ENCODE data around the gene TOM1L2.
A peak's percentile ranks its signal among the peaks of the same experiment; 100 is the strongest.
"Not testable (repeated sequence)": the region's sequence is repeated elsewhere in the genome, so short reads cannot be mapped to it uniquely, and the experiment has no call there.

TOM1L2 gene

DNA sequence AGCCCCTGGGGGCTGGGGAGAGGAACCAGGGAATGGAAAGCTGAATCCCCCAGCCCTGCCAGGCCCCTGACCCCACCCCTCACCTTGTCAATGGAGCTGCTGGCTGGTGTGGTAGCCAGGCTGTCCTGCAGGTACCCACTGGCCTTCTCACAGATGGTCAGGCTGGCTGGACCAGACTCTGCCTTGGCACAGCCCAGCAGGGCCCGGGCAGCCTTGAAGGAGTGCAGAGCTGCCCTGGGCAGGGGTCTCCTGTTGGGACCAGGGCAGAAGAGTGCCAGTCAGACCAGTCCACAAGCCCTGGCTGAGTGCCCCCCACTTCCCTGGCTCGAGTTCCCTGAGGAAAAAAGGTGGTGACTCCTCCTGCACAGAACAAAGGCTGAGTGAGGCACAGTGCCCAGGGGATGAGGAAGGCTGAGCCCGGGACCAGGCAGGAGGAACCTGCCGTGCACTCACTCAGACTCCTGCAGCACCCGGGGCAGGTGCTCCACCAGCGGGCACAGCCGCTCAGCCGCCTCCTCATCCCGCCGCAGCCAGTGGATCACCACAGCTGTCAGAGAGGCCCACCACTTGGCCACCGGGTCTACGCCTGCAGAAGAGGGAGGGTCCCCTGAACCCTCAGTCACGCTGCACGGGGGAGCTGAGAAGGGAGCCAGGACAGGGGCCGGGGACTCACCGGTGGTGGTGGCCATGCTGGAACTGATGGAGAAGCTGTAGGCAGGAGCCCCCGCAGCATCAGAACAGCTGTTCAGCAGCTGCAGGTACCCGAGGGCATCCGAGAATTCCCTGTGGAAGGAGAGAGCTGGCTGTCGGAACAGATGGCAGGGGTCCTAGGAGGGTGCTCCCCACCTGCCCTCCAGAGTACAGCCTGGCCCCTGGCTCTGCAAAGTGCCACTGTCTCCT, 157.8 kb downstream of the TOM1L2 start:
- DNase-seq, result no peak

DNA sequence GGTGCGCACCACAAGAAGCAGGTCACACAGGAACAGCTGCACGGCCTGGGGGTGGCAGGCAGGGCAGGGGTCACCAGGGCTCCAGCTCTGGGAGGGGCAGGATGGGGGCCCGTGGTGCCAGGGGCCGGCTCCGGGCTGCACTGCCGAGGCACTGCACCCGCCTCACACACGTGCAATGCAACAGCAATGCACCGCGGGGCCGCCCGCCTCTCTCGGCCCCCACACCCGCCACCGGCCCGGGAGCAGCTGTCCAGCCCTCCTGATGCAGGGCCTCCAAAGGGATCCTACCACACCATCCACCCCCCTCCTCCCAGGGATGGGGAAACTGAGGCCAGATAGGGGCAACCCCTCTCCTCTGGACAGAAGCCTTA, 158.5 kb downstream of the TOM1L2 start:
- DNase-seq, result no peak

DNA sequence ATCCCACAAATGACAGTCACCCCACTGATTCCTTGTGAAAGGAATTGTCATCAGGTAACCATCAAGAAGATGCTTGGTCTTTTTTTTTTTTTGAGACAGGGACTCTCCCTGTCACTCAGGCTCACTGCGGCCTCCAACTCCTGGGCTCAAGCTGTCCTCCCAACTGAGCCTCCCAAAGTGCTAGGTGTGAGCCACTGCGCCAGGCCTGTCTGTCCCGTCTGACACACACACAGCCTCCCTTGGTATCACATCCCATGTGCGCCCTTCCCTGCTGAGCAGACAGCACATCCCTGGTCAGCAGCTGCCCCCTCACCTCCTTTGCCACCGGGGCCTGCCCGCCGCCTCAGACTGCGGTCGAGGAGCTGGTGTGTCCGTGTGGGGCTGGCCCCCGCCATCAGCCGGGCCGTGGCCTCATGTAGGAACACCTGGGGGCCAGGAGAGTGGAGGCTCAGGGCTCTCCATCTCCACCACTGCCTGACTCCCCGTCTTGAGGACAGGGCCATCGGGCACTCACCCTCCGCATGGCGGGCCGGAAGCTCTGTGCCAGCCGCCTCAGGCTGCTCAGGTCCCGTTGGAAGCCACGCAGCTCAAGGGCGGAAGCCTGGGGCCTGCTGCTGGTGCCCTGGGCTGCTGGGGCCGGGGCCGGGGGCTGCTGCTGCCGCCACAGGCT, 159.0 kb downstream of the TOM1L2 start:
- no peak for DNase-seq

DNA sequence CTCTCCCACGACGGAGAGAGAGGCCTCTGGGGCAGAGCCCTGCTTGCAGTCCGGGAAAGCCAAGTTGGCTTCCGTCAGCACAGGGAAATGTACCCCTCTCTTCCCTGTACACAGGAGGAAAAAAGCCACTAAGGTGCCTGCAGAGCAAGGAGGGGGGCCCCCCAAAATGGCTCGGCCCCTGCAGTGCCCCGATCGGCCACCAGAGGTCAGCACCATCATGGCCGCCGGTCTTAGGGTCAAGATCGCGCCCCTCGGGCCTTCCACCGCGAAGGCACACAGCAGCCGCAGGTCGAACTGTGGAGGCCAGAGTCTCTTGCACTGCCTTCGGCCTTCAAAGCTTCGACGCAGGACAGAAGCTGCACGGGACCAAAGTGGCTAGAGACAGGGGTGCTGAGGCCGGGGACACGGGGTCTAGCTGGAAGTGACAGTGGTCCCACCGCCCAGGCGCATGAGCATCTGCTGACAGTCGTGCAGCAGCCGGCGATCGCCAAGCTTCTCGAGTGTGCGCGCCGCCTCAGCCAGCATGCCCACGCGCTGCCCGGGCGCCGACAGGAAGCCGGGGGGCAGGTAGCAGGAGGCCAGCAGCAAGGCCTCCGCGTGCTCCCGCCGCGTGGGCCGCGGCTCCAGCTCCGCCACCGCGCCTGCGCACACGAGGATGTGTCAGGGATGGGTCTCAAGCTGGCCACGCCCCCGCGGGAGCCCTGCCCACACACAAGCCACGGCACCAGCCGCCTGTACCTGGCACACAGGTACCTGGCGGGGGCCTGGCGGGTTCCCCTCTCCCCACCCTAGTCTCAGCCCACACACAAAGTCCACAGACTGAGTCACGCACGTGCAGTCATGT, 159.8 kb downstream of the TOM1L2 start:
- DNase-seq, result peak; percentile 68

GRCh38 chr17:17811381-17812210, 160.6 kb downstream of the TOM1L2 start:
- DNase-seq, result no peak

DNA sequence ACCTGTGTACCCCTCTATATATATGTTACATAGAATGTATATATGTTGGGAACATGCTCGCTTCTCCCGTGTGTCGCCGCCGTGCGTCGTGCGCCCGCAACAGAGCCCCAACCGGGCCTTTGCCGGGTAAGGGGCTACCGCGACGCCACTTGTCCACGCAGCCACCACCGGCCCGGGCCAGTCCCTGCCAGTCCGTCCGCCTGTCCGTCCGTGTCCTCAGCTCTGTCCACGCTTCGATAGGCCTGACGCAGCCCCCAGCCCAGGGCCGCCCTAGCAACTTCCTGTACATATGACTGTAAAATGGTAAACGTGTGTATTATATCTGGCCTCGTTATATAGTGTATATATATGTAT, 161.3 kb downstream of the TOM1L2 start:
- no peak for DNase-seq

- no peak for DNase-seq
These were observed 161.9 kb downstream of the TOM1L2 start for GRCh38 chr17:17810084-17810894.

DNA sequence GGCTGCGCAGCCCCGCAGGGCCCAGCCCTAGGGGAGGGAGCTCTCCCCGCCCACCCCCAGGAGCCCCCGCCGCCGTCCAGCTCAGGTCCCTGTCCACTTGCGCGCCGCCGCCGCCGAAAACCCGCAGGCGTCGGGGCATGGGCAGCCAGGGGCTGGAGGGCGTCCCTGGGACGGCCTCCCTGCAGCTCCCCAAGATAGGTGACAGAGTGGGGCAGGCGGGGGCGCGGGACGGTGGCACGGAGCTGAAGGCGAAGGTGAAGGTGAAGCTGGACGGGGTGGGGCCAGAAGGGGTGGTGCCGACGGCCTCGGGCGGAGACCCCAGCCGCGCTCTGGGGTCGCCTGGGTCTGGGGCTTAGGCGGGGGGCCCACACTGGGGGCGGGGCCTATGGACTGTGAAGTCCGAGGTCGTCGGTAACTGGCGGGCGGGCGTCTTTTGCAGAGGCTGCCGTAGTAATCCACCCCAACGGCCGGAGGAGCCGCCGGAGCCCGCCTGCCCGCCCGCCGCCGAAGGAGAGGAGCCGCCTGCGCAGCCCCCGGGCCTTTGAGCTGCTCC, 162.6 kb downstream of the TOM1L2 start:
- no peak for DNase-seq

GRCh38 chr17:17808706-17809432, 163.3 kb downstream of the TOM1L2 start:
- no peak for DNase-seq

DNA sequence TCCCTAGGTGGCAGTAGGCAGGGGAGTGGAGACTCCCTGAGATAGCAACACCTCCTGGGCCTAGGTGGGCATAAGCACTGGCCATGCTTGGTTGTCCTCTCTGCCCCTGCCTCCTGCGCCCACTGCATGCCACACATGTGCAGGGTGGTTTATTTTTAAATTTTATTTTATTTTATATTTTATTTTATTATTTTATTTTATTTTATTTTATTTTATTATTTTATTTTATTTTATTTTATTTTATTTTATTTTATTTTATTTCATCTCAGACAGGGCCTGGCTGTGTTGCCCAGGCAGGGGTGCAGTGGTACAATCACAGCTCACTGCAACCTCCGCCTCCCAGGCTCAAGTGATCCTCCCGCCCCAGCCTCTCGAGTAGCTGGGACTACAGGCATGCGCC, 164.0 kb downstream of the TOM1L2 start:
- DNase-seq, result not testable (repeated sequence)

DNA sequence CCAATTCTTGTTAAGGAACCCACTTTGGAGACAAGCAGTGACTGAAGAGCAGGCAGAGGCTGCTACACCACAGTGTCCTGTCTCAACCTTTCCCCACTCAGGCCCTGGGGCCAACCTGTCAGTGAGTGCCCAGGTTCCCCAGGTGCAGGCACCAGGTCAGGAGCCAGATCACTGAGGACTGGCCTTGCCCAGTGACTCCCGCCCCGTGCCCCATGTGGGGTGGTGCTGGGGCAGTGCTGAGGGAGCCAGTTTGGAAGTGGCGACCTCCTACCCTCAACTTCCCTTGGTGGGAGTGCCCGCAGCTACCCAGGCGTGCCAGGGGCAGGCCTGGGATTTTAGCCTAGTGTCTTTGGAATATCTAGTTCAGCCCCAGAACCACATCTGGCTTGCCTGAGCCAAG, 164.8 kb downstream of the TOM1L2 start:
- no peak for DNase-seq

DNA sequence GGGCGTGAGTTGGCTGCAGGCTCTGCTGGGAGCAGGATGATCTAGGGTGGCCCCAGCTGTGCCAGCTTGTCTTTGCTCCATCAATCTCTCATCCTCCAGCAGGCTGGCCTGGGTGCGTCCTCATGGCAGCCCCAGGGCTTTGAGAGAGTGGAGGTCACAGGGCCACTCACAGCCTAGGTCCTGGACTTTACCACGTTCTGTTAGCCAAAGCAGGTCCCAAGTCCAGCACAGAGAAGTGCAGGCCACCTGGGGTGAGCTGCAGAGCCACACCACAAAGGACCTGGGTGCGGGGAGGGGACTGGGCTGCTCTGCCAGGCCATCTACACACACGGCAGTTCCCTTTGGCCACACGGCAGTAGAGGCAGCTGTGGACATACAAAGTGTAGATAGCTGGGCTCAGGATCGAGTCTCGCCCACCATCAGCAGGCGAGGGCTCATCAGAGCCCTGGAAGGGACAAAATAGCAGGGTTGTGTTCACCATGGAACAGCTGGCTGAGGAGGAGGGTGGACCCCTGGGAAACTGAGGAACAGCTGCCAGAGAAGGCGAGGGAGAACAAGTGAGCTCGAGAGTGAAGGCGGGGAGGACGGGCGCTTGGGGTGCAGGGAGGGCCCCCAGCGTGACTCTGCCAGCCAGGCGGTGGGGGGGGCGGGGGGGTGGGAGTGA, 165.5 kb downstream of the TOM1L2 start:
- DNase-seq, result no peak

DNA sequence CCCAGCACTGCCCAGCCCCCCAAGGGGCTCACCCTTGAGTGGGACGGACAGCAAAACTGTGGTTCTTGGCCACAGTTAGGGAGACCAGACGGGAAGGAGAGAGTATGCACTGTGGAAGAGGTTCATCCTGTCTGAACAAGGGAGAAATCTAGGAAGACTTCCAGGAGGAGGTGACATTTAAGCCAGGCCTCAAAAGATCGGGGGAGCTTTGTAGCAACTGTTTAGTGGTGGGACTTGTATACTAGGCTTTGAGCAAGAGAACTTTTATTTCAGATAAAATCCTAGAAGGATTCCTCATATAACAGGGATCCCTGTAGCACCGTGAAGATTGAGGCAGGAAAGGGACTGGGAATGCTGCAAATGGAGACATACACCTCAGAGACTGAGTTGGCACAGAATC, 166.2 kb downstream of the TOM1L2 start:
- no peak for DNase-seq

- DNase-seq, result no peak
These were observed 166.6 kb downstream of the TOM1L2 start for GRCh38 chr17:17805575-17805974.

- DNase-seq, result no peak
These were observed 168.2 kb downstream of the TOM1L2 start for GRCh38 chr17:17804007-17804406.

DNA sequence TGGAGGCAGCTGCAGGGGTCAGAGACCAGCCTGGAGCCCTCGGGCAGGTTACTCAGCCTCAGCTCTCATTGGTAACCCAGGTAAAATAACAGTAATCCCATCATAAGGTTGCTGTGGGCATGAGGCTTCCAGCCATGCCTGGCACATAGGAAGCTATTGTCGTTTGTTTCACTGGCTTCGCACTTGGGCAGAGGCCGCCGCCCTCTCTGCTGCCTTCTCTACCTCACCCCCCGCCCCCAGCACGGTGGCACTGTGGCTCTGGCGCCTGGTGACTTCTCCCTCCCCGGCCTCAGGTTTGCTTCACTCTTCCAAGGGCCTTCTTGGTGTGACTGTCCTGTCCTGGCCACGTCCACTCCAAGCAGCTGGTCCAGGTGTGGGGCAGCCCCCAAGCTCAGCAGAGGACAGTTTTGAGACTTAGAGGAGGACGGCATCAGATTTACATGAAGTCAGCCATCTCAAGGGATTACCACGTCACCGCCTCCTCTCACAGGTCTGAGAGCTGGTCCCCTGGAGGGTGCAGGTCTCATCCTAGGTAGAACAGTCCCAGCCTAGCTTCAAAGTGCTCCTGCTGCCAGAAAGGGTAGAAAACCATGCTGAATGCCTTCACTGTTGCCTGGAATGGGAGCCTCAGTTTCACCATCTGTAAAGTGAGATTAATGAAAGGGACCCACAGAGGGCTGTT, 170.3 kb downstream of the TOM1L2 start:
- DNase-seq, result no peak

DNA sequence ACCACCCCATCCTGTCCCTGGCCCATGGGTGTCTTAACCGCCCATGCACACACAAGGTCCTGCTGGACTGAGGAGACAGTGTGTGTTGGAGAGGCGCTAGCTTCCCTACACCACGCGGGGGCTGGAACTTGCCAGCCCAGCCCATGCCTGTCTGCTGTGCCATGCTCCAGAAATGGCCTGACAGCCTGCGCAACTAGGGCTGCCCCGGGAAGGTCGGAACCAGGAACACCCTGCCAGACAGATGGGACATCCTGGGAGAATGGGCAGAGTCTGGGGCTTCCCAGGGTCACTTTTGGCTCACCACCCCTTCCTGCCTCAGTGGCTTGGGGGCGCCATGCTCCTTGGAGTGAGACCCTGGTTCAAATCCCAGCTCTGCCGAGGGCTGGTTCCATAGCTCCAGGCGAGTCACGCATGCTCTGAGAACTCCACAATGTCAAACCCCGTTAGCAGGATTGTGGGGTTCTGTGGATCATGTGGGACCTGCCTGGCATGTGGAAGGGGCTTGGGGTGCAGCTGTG, 171.6 kb downstream of the TOM1L2 start:
- no peak for DNase-seq

GRCh38 chr17:17798573-17799255, 173.5 kb downstream of the TOM1L2 start:
- no peak for DNase-seq
